HG02610 (cell line): ENCODE results near the gene MPEG1.

Source experiments
- ATAC-seq: cut with Tn5 transposase; IDR thresholded peaks from one replicate; pipeline ENCODE4 v1.9.1; 2021; ENCODE audit warnings: mild to moderate bottlenecking, moderate library complexity; ENCODE audit not compliant: unreplicated experiment

MPEG1 gene

DNA sequence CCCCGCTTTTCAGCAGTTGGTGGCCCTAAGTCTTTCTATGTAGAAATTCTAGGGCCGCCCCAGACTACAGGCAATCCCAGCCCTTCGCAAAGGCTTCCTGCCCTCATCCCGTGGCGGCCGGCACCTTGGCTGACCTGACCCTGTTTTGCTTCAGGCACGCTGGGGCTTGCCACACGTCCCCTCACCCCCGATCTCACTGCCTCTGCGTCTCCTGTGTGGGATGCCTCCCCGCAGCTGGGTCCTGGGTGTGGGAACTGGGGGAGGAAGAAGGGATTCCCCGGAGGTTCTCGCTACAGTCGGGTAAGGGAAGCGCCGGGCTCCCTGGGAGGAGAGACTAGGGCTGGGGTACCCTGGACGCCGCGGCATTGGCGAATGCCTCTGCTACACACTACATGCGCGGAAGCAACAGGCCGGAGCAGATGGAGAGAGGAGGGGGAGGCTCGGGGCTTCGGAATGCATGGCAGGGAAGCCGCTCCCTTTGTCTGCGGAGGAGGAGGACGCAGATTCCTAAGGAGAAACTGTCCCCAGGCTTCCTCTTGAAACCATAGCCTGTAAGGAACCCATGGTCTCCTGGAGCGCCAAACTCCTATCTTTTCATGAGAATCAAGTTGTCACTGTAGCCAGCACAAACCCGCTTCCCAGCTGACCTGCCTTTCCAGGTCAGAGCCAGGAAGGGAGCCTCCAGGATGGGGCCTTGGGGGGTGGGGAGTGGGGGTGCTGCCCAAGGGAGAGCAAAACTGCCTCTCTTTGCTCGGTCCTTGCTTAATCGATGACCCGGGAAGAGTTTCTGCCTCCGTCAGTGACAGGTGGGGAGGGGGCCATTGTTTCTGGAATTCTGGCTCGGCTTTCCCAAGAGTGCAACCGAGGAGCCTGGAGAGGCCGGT lies 39.4 kb downstream of the MPEG1 start:
- peak; percentile 13 for ATAC-seq

DNA sequence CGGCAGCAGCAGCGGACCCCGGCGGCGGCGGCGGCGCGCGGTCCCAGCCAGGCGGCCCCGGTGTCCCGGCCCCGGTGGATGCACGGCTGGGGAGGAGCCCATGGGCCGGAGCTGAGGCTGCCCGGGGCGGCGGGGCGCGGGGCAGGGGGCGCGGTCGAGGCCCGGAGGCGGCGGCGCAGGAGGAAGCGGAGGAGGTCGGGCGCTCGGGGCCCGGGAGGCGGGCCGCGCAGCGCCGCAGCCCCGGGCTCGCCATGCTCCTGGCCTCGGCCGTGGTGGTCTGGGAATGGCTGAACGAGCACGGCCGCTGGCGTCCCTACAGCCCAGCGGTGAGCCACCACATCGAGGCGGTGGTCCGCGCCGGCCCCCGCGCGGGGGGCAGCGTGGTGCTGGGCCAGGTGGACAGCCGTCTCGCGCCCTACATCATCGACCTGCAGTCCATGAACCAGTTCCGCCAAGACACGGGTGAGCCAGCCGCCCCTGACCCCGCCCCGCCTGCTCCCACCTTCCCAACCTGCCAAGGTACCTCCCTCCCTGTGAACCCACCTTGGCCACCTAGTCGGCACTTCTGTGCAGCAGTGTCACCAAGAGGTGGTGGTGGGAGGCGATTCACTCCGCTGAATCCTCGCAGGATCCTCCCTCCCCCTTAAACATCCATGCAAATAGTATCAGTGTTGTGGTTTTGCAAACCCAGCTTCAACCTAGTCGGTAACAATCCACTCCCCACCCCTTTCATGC lies 40.2 kb downstream of the MPEG1 start:
- peak; percentile 37 for ATAC-seq

DNA sequence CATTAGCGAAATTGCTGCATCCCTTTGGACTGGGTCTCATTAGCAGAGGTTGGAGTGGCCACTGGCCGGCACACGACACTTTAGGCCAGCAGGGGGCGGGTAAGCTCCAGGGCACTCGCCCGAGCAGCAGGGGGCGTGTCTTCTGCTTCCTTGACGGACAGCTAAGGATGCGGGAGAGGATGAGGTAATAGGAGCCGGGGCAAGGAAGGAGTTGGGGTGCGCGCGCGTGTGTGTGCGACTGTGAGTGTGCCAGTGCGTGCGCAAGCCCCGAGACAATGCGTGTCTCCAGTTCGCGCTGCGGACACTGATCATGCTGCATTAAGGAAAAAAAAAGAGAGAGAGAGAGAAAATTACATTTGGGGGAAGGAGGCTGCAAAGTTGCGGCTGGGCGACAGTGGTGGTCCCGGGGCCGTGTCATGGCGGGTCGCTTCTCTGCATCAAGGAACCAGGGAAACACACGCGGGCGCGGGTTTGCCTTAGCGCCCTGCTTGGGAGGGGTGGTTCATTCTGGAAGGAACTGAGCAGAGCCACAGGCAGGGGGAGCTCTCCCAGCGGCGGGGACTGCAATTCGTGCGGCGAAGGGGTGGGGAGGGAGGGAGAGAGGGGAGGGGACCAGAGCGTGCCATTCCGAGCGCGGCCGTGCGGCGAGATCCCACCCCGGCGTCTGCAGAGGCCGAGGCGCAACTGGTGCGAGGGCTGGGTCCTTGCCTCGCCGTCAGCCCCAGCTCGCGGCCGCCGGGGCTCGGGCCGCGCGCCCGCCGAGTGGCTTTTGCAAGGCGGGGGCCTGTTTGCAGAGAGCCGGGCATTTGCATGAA lies 41.0 kb downstream of the MPEG1 start, which contains the start of gene DTX4:
DTX4 (plus strand) TSS at position 625 of the 815 bp plus-strand sequence. CDS start 464 bp downstream, outside the sequence.
- ATAC-seq, result peak; percentile 65

DNA sequence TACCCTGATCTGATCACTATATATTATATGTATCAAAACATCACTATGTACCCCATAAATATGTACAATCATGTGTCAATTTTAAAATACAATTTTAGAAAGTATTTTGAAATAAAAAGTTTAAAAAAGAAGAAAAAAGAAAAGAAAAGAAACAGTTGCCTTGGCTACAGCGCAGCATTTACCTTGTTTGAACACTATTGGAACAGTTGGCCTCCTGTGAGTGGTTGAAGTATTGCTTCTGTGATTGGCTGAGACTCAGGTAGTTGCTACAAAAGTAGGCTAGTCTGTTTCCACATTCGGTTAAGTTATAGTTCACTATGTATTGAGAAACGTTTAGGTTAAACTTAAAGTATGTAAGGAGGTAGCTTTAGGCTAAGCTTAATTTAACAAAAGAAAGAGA lies 48.7 kb downstream of the MPEG1 start:
- ATAC-seq, result no peak
